ENCODE results near the gene PRG2.

The PRG2 gene, protein sequence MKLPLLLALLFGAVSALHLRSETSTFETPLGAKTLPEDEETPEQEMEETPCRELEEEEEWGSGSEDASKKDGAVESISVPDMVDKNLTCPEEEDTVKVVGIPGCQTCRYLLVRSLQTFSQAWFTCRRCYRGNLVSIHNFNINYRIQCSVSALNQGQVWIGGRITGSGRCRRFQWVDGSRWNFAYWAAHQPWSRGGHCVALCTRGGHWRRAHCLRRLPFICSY

DNA sequence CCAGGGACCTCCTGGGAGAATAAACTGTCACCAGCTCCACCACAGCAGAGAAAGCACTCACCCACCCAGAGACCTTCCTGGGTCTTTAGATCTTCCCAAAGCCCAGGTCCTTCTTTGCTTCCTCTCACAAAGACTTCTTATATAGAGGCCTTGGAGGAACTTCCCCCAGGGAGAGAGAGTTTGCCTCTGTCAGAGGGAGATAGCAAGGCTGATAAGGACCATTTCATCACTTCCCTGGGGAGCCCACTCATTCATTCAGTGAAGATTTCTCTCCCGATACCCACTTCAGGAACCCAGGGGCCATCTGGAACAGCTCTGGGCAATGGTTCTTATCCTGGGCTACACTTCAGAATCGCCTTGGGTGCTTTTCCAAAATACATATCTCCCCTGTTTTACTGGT, at the start of gene PRG2:
Gene PRG2 (minus strand): TSS at position 116 of the 400 bp plus-strand sequence. CDS start 706 bp downstream, outside the sequence.
- DNase-seq, result no peak

GRCh38 chr11:57439786-57440185, 49.3 kb upstream of the PRG2 start:
- no peak for DNase-seq

DNA sequence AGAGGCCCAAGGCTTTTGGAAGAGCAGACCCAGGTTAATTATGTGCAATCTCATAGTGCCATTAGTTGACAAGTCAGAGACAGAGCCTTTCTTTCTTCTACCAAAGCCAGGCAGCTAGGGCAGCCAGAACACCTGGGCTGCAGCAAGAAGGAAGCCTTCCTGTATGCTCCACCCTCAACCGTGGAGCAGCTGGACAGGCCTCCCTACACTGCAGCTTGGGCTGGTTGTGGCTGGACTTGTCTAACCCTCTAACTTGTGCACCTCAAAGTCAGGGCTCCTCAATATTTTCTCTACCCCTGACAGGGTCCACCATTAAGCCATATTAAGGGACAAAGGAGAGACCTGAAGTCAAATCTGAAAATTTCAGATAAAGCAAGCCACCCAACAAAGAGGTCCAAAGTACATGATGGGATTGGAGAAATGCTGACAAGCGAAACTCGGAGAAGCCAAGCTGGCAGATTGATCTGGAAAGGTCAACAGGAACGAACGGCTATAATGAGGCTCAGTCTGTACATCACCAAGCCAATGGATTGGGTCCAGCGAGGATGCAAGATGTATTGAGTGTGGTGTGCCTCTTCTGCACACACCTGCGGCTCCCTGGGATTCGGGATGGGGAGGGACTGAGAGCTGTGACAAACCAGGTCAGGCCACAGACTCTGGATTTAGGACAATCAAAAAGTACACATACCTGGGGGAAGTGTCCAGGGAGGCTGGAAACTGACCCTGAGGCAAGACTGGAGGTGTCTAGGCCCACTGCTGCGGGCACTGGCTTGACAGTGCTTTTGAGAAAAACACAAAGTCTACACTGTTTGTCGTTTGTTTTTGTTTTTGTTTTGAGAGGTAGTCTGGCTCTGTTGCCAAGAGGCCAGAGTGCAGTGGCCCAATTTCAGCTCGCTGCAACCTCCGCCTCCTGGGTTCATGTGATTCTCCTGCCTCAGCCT, 48.2 kb upstream of the PRG2 start:
- DNase-seq, result no peak

- no peak for DNase-seq
Measured at GRCh38 chr11:57436031-57436430, 45.6 kb upstream of the PRG2 start.

DNA sequence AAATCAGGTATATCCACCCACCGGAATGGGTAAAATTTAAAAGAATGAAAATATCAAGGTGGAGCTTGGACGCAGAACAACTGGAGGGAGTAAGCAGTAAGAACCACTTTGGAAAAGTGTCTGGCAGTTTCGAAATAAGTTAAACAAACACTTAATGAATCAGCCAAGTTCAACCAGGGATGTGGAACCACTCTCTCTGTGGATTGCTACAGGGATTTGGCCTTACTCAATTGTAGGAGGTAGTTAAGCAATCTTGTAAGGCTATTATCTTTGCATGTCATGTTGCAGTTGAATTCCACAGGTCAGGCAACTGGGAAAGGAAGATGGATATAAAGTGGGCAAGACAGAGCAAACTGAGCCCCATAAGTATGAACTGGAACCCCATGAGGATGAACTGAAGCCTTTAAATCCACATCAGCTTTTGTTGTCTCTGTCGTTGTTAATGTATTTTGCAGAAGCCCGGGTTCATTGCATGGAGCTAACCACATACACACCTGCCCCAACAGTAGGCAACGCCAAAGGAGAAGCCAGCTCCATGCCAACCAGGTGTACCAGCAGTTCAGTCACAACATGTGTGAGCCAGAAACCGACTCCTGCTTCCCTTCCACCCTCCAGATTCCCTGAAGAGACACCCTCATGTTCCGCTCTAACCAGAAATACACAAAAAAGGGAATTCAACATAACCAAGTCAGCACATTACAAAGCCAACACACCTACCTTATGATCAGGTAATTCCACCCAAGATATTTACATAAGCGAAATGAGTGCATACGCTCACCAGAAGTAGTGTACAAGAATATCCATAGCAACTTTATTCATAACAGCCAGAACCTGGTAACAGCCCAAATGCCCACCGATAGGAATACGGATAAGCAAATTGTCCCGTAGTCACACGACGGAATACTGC, 44.4 kb upstream of the PRG2 start:
- peak; percentile 92 for DNase-seq

- DNase-seq, result peak; percentile 96
Measured at GRCh38 chr11:57432714-57433163, 42.3 kb upstream of the PRG2 start.

DNA sequence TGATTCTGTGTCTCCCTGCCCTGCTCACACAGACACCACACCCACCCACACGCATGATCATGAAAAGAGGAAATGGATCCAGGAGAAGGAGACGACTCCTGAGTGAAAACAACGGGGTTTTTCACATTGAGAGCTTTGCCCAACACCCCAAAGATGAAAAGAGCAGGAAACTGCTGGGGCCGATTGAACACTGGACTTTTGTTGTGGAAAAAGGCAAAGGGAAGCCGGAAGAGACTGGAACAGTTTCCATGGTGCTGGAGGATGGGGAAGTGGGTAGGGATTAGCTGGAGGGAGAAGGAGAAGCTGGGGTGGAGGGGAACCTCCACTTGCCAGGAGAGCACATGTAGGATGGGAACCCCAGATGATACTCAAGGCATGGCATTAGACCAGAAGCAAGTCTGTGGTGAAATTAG, 41.7 kb upstream of the PRG2 start:
- peak; percentile 79 for DNase-seq

DNA sequence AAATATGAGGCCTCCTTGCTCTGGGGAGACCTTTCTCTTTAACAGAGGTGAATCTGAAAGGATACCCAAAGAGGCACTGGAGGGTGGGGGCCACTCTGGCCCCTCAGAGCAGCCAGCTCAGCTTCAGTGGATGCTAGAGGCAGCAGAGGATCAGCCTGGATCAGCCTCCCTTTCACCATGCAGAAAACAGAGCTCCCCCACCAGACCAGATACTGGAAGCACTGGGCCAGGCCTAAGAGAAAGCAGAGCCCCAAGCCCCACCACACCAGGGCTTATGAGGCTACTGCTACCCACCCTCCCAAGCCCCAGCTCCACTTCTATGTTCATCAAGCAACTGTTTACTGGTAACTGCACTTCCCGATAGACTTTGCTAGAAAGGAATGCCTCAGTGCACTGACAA, 40.5 kb upstream of the PRG2 start:
- DNase-seq, result no peak

- DNase-seq, result no peak
Measured at GRCh38 chr11:57429946-57430345, 39.5 kb upstream of the PRG2 start.

- no peak for DNase-seq
Measured at GRCh38 chr11:57428643-57429042, 38.2 kb upstream of the PRG2 start.

- DNase-seq, result no peak
Measured at GRCh38 chr11:57427727-57428082, 37.3 kb upstream of the PRG2 start.

DNA sequence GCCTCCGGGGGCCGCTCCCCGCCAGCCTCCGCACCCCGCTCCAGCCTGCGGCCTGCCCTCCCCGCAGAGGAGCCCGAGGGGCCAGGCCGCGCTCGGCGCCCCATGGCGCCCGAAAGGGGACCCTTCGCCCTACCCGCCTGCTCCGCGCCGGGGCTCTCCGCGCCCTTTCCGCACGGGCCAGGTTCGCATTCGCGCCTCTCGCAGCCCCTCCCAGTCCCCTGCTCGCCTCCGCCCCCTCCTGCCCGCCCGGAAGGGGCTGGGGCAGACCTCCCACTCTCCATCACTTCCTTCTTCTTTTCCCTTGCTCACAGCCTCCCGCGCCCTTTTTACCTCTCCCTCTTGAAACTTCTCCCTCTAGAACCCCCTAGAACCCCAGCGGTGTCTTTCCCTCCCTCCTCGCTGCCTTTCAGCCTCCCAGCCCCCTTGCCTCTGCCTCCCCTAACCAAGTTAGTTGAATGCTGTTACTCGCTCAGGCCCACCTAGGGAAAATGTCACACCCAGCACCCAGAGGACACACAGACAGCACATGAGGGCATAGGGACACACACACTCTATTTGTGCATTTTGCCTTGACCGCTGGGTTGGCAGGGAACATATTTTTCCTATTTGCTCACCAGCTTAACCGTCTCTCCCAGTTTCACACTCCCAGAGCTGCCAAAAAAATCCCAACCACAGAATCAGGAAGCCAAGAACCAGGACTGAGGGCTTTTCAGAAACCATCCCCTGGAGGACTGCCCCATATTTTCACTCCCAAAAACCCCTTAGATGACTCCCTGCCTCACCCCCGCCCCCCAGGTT, 36.7 kb upstream of the PRG2 start, which contains the start of gene SLC43A3:
Gene SLC43A3 (minus strand): TSS at position 193 of the 798 bp plus-strand sequence. CDS start 949 bp downstream, outside the sequence.
- DNase-seq, result peak; percentile 85

GRCh38 chr11:57426439-57426928, 36.0 kb upstream of the PRG2 start:
- no peak for DNase-seq

- DNase-seq, result no peak
Measured at GRCh38 chr11:57425565-57426438, 35.4 kb upstream of the PRG2 start.

DNA sequence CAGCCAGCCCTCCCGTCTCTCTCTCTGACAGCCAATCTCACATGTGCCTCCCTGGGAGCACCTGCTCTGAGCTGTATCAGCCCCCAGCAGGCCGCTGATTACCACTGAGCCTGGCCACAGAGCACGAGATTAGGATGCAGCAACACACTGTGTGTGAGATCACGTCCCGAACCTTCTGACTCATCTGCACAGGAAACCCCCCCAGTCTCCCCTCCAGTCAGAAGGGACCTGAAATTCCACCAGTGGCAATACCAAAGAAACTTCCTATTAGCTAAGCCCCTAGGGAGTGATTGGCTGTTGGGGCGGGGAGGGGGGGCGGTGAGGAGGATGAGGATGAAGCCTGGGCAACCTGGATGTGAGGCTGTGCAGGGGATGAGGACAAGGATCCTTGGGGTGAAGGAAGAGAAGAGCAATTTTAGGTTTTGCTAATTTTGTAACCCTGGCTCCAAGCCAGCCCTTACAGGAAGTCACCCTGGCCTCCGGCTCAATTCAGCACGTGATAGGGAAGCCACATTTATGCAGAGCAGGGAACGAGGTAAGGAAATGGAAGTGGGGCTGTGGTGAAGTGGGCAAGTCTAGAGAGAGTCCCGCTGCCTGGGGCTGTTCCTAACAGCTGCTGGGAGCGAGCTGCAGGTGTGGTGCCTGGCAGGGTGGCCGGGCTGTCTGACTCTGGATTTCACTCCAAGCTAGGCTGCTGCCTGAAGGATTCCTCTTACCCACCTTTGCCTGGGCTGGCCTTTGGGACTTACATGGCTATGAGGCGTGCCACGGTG, 34.5 kb upstream of the PRG2 start:
- DNase-seq, result peak; percentile 97

DNA sequence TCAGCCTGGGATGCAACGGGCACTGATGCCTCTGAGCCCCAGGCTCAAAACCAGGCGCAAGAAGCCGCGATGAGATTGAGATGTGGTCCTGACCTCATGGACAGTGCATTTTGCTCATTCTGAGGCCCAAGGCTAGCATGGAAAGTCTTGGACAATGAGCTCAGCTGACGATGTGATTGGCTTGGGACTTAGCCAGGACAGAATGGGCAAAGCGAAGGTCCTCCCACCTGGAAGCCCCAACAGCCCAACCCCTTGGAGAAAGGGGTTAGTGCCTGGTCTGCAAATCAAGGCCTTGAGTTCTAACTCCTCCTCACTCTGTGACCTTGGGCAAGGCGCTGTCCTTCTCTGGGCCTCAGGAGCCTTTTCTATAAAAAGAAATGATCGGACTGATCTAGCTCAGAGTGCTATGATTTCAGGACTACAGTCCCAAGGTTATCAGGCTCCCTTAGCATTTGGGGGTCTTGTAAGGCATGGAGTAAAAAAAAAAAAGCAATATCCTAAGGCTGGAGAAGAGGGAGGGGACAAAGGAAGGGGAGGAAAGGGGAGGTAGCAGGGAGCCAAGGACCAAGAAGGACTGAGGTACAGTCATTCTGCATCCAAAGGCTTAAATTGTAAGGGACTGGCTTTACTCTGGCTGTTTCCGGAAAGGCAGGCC, 33.8 kb upstream of the PRG2 start:
- DNase-seq, result no peak

DNA sequence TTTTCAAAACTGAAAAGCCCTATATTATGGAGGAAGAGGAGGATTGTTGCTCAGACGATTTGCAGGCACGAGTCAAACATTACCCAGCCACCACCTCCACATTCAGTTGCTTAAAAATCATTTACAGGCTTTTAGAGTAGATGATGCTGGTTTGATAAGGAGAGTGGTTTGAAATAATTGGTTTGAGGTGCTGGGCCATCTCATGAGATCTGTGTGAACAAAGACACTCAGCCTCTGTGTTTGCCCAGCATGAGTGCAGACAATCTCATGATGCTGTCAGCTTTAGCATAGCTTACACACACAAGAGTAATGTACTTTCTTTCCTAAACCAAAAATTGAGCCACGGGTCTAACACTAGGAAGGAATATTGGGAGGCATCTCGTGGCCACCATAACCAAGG, 32.2 kb upstream of the PRG2 start:
- no peak for DNase-seq

DNA sequence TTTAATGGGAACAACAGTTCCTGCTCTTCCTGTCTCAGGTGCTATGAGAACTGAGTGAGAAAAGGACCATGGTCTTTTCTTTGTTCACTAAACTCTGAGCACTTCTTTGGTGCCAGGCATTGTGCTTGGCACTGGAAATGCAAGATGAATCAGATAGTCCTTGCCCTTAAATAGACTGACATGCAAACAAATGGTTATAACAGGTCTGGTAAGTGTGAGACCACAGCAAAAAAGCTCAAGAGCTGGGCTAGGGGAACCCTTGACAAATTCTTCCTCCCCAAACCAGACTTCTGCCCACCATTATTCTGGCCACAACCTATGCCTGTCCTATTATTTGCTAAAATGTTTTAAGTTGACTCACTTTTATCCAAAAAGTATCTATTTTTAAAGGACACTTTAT, 31.4 kb upstream of the PRG2 start:
- no peak for DNase-seq

- no peak for DNase-seq
Measured at GRCh38 chr11:57421066-57421465, 30.6 kb upstream of the PRG2 start.

DNA sequence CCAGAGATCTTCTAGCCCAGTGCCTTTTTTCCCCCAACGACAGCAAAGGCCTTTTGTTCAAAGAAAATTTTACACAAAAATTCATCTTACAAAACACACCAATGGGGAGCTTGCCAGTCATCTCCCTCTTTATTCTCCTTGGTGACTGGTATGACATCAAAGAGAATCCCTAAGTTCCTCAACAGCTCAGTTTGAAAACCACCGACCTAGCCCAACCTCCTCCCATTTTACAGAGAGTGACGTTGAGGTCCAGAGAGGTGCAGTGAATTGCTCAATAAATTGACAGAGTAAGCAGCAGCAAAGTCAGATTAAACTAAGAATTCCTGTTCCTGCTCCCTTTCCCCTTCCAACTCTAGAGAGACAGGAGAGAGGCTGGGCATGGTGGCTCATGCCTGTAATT, 28.7 kb upstream of the PRG2 start:
- no peak for DNase-seq

Data from MV-4-11 (cell line).